Neural progenitor cell (in vitro differentiated cells): ENCODE data around the gene LOXHD1. TPM values are rescaled to one million over a fixed set of nuclear protein-coding genes. Genes with fewer than 3 reads are reported as not detected.

Experiments
- DNase-seq: peaks from one replicate; pipeline ENCODE4 v3.0.0-alpha.2; 2016; ENCODE audit warnings: low spot score
- H2AFZ ChIP-seq: fragments of 200-600 bp; sonication (generic); replicated peaks from 2 replicates; pipeline ENCODE4 v1.6.1; 2016; ENCODE audit warnings: antibody characterized with exemption
- H3F3A ChIP-seq: fragments of 200-600 bp; sonication (generic); 2 replicates; pipeline ENCODE4 v1.6.1; 2016; ENCODE audit warnings: antibody characterized with exemption, low read depth
- H3K27ac ChIP-seq: fragments of 200-600 bp; sonication (generic); 2 replicates; pipeline ENCODE4 v1.5.1; 2016; ENCODE audit warnings: mild to moderate bottlenecking
- H3K27me3 ChIP-seq: fragments of 200-600 bp; sonication (generic); 2 replicates; pipeline ENCODE4 v1.6.1; 2016; ENCODE audit warnings: mild to moderate bottlenecking, moderate library complexity
- H3K36me3 ChIP-seq: fragments of 200-600 bp; sonication (generic); 2 replicates; pipeline ENCODE4 v1.5.1; 2016
- H3K4me1 ChIP-seq: fragments of 200-600 bp; sonication (generic); 2 replicates; pipeline ENCODE4 v1.6.1; 2016; ENCODE audit warnings: mixed run types
- H3K4me2 ChIP-seq: fragments of 200-600 bp; sonication (generic); 2 replicates; pipeline ENCODE4 v1.6.1; 2016
- H3K4me3 ChIP-seq: fragments of 200-600 bp; sonication (generic); 2 replicates; pipeline ENCODE4 v1.5.1; 2016
- H3K79me2 ChIP-seq: fragments of 200-600 bp; sonication (generic); 2 replicates; pipeline ENCODE4 v1.6.1; 2016; ENCODE audit warnings: low read depth
- H3K9ac ChIP-seq: fragments of 200-600 bp; sonication (generic); 2 replicates; pipeline ENCODE4 v1.6.1; 2016
- H3K9me3 ChIP-seq: fragments of 200-600 bp; sonication (generic); 2 replicates; pipeline ENCODE4 v1.5.1; 2016; ENCODE audit warnings: low read depth
- H4K20me1 ChIP-seq: fragments of 200-600 bp; sonication (generic); 2 replicates; pipeline ENCODE4 v1.6.1; 2016; ENCODE audit warnings: low read depth
- H3K27ac Mint-ChIP-seq: 3 replicates; pipeline ENCODE4 v1.8.0; 2021; ENCODE audit warnings: mixed read lengths
- H3K27me3 Mint-ChIP-seq: 2 replicates; pipeline ENCODE4 v1.8.0; 2022; ENCODE audit warnings: low read depth, mild to moderate bottlenecking, inconsistent platforms, moderate library complexity, mixed read lengths; ENCODE audit not compliant: insufficient read depth
- H3K36me3 Mint-ChIP-seq: 3 replicates; pipeline ENCODE4 v1.8.0; 2021; ENCODE audit warnings: mixed read lengths
- H3K4me1 Mint-ChIP-seq: 3 replicates; pipeline ENCODE4 v1.8.0; 2021; ENCODE audit warnings: mixed read lengths
- H3K4me3 Mint-ChIP-seq: 3 replicates; pipeline ENCODE4 v1.8.0; 2021; ENCODE audit warnings: mild to moderate bottlenecking, moderate library complexity, mixed read lengths
- H3K9me3 Mint-ChIP-seq: 3 replicates; pipeline ENCODE4 v1.8.0; 2020; ENCODE audit warnings: mixed read lengths
- CTCF ChIP-seq: fragments of 200-600 bp; sonication (generic); IDR thresholded peaks from 2 replicates; pipeline ENCODE4 v1.5.1; 2017; ENCODE audit warnings: antibody characterized with exemption, mild to moderate bottlenecking
- EZH2 ChIP-seq: fragments of 200-600 bp; sonication (generic); IDR thresholded peaks from 2 replicates; pipeline ENCODE4 v1.6.1; 2017; ENCODE audit warnings: antibody characterized with exemption, mild to moderate bottlenecking, moderate library complexity
- EZH2phosphoT487 ChIP-seq: fragments of 200-600 bp; sonication (generic); IDR thresholded peaks from 2 replicates; pipeline ENCODE4 v1.6.1; 2017; ENCODE audit warnings: antibody characterized with exemption
- total RNA-seq: library from RNA; depleted of rRNA; stranded (reverse); fragments of >200 nt; gene quantifications from 2 replicates; pipeline ENCODE4 v1.2.3, GENCODE V29; 2015; ENCODE audit warnings: low replicate concordance

LOXHD1 gene
- total RNA-seq, 1 donor from 2014 or later: not detected

GRCh38 chr18:46574000-46574742 is 82.8 kb downstream of the LOXHD1 start:
- no peaks in the 10 kb centered on the region for H3K36me3 Mint-ChIP-seq
- Histone ChIP-seq H3K36me3 (no peaks in the 10 kb centered on the region), H3K4me3 (no peak overlapping the region), H3K4me2 (no peak overlapping the region), H3K79me2 (no peaks in the 10 kb centered on the region), H2AFZ (no peak overlapping the region), H3K9ac (no peak overlapping the region), H3K4me1 (no peaks in the 10 kb centered on the region), H3K9me3 (no peaks in the 10 kb centered on the region), H3K27ac (no peak overlapping the region), H3K27me3 (no peaks in the 10 kb centered on the region), H4K20me1 (no peaks in the 10 kb centered on the region), H3F3A (no peaks in the 10 kb centered on the region)
- H3K9me3 Mint-ChIP-seq: peaks cover 3% of the 10 kb centered on the region
- H3K27ac Mint-ChIP-seq: no peak overlapping the region
- TF ChIP-seq CTCF (no peak), EZH2phosphoT487 (no peak), EZH2 (no peak)
- no peak for DNase-seq
- peaks cover 4% of the 10 kb centered on the region for H3K27me3 Mint-ChIP-seq
- no peak overlapping the region for H3K4me3 Mint-ChIP-seq
- no peaks in the 10 kb centered on the region for H3K4me1 Mint-ChIP-seq

- Histone ChIP-seq H3K4me1 (no peaks in the 10 kb centered on the region), H2AFZ (no peak overlapping the region), H3K4me3 (no peak overlapping the region), H3K36me3 (no peaks in the 10 kb centered on the region), H3K27me3 (no peaks in the 10 kb centered on the region), H3K4me2 (no peak overlapping the region), H3K9ac (no peak overlapping the region), H3K79me2 (no peaks in the 10 kb centered on the region), H3K9me3 (no peaks in the 10 kb centered on the region), H3F3A (no peaks in the 10 kb centered on the region), H3K27ac (no peak overlapping the region), H4K20me1 (no peaks in the 10 kb centered on the region)
- Mint-ChIP-seq H3K4me1 (no peaks in the 10 kb centered on the region), H3K9me3 (peaks cover under 1% of the 10 kb centered on the region), H3K4me3 (no peak overlapping the region), H3K27ac (no peak overlapping the region), H3K27me3 (peaks cover 4% of the 10 kb centered on the region), H3K36me3 (no peaks in the 10 kb centered on the region)
- no peak for TF ChIP-seq EZH2
- no peak for DNase-seq
Measured at GRCh38 chr18:46573156-46573555, 83.9 kb downstream of the LOXHD1 start.

- Histone ChIP-seq H3K27ac (no peak overlapping the region), H4K20me1 (no peaks in the 10 kb centered on the region), H3F3A (no peaks in the 10 kb centered on the region), H3K4me1 (no peaks in the 10 kb centered on the region), H3K4me2 (no peak overlapping the region), H3K9ac (no peak overlapping the region), H3K36me3 (no peaks in the 10 kb centered on the region), H3K9me3 (no peaks in the 10 kb centered on the region), H2AFZ (no peak overlapping the region), H3K79me2 (no peaks in the 10 kb centered on the region), H3K4me3 (no peak overlapping the region), H3K27me3 (no peaks in the 10 kb centered on the region)
- no peaks in the 10 kb centered on the region for H3K36me3 Mint-ChIP-seq
- TF ChIP-seq CTCF: no peak
- TF ChIP-seq EZH2: no peak
- TF ChIP-seq EZH2phosphoT487: no peak
- peaks cover 4% of the 10 kb centered on the region for H3K27me3 Mint-ChIP-seq
- no peaks in the 10 kb centered on the region for H3K4me1 Mint-ChIP-seq
- no peaks in the 10 kb centered on the region for H3K9me3 Mint-ChIP-seq
- H3K27ac Mint-ChIP-seq: no peak overlapping the region
- no peak overlapping the region for H3K4me3 Mint-ChIP-seq
- no peak for DNase-seq
Measured at GRCh38 chr18:46571756-46572155, 85.3 kb downstream of the LOXHD1 start.

GRCh38 chr18:46570666-46571065 is 86.4 kb downstream of the LOXHD1 start:
- no peaks in the 10 kb centered on the region for H3K36me3 ChIP-seq
- H3K4me1 ChIP-seq: peaks cover 1% of the 10 kb centered on the region
- H3K9ac ChIP-seq: no peak overlapping the region
- Mint-ChIP-seq H3K4me3 (no peak overlapping the region), H3K27me3 (peaks cover 8% of the 10 kb centered on the region), H3K36me3 (no peaks in the 10 kb centered on the region), H3K9me3 (no peaks in the 10 kb centered on the region), H3K4me1 (no peaks in the 10 kb centered on the region), H3K27ac (no peak overlapping the region)
- no peak overlapping the region for H3K4me3 ChIP-seq
- no peak for DNase-seq
- no peaks in the 10 kb centered on the region for H3K79me2 ChIP-seq
- no peaks in the 10 kb centered on the region for H4K20me1 ChIP-seq
- no peaks in the 10 kb centered on the region for H3K27me3 ChIP-seq
- no peaks in the 10 kb centered on the region for H3F3A ChIP-seq
- no peak overlapping the region for H3K27ac ChIP-seq
- H3K4me2 ChIP-seq: no peak overlapping the region
- no peak for TF ChIP-seq EZH2
- TF ChIP-seq EZH2phosphoT487: no peak
- no peak for TF ChIP-seq CTCF
- no peaks in the 10 kb centered on the region for H3K9me3 ChIP-seq
- no peak overlapping the region for H2AFZ ChIP-seq
